HPDE6-E6E7 (cell line): ENCODE measurements around the gene DAND5.
"Not testable (repeated sequence)": the region's sequence is repeated elsewhere in the genome, so short reads cannot be mapped to it uniquely, and the experiment has no call there.

ENCODE experiments used
- DNase-seq: peaks from one replicate; pipeline ENCODE4 v3.0.0; 2011; ENCODE audit warnings: missing footprints; ENCODE audit errors: extremely low spot score

DAND5 gene

DNA sequence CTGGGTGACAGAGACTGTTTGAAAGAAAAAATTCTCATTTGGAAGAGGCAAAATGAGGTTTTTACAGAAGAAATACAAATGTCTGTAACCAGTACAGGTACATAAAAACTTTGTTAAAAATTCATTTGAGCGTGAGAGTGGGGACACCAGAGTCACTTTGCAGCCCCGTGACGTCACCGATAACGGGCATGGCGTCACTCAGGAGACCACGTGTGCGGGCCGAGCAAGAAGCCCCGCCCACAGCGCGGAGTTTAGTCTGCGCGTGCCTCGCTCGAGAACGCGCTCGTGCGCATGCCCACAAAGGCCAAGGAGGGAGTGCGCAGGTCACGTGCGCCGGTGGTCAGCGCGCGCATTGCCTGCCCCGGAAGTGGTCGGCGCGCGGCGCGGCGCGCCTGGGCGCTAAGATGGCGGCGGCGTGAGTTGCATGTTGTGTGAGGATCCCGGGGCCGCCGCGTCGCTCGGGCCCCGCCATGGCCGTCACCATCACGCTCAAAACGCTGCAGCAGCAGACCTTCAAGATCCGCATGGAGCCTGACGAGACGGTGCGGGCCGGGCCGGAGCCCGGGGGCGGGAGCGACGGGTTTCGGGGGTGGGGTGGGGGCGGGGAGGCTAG lies 23.8 kb upstream of the DAND5 start, which contains the start of gene RAD23A:
RAD23A (plus strand) TSS at position 384 of the 613 bp plus-strand sequence; CDS start at position 471, 87 bp downstream.
- DNase-seq: peak; percentile 83

DNA sequence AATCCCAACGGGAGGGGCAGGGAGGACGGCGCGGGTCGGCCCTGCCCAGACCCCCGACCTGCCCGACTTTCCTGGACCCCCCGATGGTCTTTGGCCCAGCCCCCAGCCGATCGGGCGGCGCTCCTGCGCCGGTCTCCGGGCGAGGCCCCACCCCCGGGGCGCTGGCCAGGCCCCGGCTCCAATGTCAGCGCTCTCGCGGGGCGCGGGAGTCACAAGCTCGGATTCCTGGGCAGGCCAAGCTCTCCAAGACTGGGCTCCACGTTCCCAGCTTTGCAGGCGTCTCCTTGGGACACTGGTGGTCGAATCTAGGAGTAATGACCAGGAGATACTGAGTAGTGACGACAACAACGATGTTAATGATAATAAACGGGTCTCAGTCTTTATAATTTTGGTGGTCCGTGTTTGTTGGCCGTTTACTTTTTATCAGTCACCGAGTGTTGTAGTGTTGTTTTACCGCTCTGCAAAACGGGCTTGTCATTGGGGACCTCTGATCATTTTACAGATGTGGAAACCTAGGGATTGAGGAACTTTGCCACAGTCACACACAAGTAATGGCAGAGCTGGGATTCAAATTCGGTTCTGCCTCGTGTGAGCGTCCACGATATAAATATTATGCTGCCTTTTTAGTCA lies 23.2 kb upstream of the DAND5 start:
- peak; percentile 80 for DNase-seq

DNA sequence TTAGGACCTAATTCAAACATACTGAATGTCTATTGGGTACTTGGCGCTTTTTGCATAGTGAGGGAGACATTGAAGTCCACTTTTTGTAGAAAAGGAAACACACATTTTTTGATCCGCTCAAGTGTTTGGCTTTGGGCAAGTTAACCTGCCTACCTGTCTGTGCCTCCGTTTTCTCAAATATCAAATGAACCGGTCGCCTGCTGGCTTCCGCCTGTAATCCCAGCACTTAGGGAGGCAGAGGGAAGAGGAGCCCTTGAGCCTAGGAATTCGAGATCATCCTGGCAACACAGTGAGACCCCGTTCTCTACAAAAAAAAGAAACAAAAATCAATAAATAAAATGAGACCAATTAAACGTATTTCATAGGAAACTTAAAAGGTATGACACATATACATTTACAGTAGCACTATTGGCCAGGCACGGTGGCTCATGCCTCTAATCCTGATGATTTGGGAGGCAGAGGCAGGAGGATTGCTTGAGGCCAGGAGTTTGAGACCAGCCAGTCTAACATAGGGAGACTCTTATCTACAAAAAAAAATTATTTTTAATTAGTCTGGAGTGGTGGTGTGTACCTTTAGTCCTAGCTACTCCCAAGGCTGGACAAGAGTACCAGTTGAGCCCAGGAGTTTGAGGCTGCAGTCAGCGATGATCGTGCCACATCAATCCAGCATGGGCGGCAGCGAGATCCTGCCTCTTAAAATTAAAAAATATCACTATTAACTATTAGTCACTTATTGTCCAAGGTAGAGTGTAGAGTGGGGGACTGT lies 22.5 kb upstream of the DAND5 start:
- no peak for DNase-seq

DNA sequence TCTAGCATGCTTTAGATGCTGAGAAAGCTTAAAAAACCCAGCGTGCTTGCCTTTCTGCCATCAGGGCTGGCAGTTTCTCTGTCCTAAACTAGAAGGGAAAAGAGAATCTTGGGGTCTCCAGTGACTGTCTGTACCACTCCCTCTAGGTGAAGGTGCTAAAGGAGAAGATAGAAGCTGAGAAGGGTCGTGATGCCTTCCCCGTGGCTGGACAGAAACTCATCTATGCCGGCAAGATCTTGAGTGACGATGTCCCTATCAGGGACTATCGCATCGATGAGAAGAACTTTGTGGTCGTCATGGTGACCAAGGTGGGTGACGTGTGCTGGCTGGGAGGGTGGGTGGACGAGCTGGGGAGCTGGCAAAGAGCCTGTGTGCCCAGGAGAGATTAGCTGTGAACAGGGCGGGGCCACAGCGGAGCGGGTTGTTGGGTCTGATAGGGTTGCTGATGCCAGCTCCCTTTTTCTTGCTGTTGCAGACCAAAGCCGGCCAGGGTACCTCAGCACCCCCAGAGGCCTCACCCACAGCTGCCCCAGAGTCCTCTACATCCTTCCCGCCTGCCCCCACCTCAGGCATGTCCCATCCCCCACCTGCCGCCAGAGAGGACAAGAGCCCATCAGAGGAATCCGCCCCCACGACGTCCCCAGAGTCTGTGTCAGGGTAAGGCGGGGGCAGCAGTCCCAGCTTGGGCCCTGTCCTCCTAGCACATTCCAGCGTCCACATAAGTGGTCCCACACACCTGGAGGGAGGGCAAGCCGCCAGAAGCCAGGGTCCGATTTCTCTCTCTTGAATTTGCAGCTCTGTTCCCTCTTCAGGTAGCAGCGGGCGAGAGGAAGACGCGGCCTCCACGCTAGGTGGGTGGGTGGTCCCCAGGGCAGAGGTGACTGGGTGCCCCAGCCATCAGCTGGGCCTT lies 21.4 kb upstream of the DAND5 start:
- DNase-seq: no peak

DNA sequence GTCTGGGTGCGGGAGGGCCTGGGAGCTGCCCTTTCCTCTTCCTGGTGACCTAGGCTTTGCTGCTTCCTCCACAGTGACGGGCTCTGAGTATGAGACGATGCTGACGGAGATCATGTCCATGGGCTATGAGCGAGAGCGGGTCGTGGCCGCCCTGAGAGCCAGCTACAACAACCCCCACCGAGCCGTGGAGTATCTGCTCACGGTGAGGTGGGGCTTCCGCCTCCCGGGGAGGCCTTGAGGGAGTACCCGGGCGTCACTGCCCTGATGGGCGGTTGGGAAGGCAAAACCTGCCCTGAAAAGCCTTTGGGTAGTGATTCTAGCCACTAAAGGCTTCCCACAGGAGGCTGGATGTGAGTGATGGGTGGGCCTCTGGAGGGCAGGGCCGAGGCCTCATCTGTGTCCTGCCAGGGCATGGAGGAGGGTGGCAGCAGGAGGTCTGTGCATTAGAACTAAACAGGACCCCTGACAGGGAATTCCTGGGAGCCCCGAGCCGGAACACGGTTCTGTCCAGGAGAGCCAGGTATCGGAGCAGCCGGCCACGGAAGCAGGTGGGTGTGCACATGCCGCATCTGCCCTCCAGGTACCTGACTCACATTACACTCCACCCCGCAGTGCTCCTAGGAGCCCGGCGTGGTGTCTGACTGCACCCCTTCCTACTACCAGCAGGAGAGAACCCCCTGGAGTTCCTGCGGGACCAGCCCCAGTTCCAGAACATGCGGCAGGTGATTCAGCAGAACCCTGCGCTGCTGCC lies 20.6 kb upstream of the DAND5 start:
- no peak for DNase-seq

DNA sequence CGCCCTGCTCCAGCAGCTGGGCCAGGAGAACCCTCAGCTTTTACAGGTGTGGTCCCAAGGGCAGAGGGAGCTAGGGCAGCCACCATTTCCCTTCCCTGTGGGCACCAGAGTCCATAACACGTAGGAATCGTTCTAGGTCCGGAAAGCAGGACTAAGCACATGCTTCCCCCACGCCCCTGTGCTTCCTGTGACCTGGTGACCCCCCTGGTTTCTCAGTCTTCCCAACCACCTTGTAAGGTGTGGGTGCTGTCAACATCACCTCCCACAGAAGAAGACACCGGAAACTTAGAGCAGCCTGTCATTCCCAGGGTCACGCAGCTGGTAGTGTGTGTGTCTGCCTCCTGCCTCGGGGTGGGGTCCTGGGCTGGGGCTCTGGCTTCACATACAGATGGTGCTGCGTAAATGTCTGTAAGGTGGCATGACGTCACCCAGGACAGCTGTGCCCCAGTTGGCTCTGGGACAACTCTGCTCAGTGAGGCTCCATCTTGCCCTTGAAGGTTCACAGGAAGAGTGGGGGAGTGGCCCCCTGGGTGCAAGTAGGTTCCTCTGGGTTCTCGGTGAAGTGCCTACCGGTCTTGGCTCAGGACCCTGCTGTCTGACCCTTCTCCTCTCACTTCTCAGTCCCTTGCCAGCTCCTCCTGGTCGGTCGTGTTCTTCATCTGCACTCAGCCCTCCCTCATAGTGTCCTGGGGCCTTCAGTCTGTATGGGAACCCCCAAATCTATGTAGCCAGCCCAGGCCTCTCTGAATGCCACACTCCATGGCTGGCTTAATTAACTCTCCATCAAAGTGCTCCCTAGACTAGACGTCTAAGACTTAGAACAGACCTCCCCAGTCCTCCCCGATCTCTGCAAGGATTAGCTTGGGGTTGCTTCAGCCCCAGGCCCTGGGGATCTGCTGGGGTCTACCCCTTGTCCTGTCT lies 19.8 kb upstream of the DAND5 start:
- DNase-seq: no peak

DNA sequence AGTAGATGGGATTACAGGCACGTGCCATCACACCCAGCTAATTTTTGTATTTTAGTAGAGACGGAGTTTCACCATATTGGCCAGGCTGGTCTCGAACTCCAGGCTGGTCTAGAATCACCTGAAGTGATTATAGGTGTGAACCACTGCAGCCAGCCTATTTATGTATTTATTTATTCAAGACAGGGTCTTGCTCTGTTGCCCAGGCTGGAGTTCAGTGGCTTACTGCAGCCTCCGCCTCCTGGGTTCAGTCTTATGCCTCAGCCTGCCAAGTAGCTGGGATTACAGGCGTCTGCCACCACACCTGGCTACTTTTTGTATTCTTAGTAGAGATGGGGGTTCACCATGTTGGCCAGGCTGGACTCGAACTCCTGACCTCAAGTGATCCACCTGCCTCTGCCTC lies 17.3 kb upstream of the DAND5 start:
- DNase-seq: not testable (repeated sequence)

DNA sequence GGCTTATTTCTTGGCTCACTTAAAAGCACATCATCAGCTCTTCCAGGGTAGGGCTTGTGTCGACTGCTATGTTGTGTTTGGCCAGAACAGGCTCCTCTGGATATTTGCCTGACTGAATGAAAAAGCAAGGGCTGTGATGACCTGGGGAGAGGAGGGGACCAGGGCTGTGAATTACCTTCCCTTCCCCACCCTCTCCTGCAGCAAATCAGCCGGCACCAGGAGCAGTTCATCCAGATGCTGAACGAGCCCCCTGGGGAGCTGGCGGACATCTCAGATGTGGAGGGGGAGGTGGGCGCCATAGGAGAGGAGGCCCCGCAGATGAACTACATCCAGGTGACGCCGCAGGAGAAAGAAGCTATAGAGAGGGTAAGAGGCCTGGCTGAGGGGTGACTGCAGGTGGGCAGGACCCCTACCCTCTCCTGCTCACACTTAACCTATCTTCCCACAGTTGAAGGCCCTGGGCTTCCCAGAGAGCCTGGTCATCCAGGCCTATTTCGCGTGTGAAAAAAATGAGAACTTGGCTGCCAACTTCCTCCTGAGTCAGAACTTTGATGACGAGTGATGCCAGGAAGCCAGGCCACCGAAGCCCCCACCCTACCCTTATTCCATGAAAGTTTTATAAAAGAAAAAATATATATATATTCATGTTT lies 16.8 kb upstream of the DAND5 start:
- no peak for DNase-seq

DNA sequence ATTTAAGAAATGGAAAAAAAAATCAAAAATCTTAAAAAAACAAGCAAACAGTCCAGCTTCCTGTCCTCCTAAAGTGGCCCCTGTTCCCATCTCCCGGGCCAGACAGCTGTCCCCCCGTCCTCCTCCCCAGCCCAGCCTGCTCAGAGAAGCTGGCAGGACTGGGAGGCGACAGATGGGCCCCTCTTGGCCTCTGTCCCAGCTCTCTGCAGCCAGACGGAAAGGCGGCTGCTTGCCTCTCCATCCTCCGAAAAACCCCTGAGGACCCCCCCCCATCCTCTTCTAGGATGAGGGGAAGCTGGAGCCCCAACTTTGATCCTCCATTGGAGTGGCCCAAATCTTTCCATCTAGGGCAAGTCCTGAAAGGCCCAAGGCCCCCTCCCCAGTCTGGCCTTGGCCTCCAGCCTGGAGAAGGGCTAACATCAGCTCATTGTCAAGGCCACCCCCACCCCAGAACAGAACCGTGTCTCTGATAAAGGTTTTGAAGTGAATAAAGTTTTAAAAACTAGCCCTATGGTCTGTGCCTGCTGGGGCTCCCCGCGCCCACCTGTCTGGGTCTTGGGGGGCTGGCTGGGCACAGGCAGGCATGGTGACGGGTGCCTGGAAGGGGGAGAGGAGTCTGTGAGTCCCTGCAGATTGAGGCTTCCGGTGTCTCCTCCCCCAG lies 16.1 kb upstream of the DAND5 start:
- DNase-seq: no peak

DNA sequence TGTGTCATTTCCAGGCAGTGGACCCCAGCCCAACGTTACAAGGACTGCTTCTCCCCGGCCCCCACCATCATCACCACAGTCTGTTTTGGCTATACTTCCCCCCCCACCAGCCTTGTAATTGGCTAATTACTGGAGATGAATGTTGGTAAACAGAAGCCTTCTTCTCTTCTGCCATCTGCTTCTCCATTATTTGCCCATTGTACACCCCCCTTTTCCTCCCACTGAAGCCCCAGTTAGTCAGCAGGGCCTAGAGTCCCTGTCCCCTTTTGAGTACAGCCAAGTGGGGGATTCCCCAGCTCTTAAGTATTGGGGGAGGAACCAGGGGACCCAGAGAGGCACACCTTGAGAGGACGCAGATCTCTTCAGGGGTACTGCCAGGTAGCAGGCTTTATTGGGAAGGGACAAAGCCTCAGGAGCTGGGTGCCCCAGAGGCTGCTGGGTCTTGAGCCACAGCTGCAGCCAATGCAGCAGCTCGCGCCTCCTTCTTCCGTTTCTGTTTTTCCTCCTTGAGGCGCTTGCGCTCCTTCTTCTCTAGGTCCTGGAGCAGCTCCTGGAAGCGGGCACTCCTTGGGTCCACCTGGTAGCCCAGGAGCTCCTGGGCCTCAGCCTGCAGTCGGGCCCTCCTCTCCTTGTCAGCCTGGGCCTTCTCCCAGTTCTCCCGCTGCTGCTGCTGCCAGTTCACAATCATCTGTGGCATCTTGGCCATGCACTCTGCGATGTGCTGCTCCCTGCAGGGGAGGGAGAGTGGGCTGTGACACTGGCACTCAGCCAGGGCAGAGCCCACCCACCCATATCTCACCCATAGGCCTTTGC lies 15.4 kb upstream of the DAND5 start:
- no peak for DNase-seq

DNA sequence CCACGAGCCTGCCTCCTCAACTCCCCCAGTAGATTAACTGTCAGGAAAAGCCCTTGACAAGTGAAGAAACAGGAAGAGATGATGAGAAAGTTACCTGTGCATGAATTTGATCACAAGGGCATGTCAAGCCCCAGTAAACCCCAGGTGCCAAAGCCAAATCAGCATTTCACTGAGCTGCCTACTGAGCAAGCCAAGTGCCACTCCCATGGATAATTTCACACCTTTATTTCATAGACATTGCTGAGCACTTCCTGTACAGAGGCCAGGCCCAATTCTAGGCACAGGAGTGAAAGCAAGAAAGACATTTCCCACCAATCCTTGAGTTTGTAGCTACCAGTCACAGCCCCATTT lies 14.8 kb upstream of the DAND5 start:
- no peak for DNase-seq

DNA sequence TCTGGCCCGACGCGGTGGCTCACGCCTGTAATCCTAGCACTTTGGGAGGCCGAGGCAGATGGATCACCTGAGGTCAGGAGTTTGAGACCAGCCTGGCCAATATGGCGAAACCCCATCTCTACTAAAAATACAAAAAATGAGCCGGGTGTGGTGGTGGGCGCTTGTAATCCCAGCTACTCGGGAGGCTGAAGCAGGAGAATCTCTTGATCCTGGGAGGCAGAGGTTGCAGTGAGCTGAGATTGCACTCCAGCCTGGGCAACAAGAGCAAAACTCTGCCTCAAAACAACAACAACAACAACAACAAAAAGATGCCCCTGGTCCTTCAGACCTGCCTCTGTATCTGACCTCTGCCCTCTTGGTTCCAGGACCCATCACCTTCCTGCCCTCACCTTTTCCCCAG lies 13.8 kb upstream of the DAND5 start:
- not testable (repeated sequence) for DNase-seq

DNA sequence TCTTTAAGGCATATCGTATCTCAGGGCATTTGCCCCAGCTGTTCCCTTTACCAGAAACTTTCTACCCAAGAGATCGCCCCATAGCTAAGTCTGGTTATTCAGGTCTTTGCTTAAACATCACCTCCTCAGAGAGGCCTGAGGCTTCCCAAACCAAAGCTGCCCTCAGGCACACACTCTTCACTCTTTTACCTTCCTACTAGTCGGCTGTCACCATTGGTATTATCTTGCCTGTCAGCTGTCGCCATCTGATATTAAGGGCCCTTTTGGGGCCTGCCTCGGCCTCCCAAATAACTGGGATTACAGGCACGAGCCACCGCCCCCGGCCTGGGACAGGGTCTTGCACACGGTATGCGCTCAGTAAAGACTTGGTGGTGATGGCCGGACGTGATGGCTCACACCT lies 13.4 kb upstream of the DAND5 start:
- no peak for DNase-seq

DNA sequence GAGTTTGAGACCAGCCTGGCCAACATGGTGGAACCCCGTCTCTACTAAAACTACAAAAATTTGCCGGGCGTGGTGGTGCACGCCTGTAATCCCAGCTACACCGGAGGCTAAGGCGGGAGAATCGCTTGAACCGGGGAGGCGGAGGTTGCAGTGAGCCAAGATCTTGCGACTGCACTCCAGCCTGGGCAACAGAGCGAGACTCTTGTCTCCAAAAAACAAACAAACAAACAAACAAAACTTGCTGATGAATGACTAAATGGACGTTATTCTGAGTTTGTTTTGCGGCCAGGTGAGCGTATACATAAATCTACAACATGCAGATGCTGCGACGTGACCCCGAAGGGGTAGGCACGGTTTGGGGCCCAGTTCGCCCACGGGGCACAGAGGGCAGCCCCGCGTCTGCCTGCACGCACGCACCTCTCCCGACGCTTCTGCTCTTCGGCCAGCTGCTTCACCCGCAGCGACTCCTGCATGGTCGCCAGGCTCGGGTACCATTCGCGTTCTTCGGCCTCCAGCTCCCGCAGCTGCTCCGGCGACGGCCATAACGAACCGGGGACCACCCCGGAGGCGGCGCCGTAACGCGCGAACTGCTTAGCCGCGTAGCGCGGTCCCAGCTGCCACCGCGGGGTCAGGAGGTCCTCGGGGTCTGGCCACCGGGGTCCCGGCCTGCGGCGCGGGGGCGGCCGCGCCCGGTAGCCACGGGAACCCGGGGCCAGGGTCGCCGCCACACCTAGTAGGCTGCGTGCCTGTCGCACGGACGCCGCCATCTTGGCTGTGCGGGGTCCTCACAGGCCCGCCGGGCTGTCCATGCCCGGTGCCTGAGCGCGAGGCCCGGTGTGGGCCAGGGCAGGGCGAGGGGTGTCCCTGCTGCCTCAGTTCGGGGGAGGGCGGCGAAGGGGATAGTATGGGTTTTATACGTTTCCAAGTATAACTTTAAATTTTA lies 12.7 kb upstream of the DAND5 start, which contains the start of gene GADD45GIP1:
GADD45GIP1 (minus strand) TSS at position 778 of the 943 bp plus-strand sequence; CDS start at position 767, 11 bp downstream.
- peak; percentile 66 for DNase-seq

DNA sequence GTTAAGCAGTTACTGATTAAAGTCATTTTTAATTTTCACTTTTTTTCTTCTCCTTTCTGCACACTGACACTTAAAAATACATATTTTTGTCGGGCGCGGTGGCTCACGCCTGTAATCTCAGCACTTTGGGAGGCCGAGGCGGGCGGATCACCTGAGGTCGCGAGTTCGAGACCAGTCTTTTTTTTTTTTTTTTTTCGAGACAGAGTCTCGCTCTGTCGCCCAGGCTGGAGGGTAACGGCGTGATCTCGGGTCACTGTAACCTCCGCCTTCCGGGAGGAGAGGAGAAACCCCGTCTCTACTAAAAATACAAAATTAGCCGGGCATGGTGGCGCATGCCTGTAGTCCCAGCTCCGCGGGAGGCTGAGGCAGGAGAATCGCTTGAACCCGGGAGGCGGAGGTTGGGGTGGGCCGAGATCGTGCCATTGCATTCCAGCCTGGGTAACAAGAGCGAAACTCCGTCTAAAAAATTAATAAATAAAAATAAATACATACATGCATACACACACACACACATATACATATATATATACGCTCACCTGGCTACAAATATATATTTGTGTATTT lies 11.9 kb upstream of the DAND5 start:
- not testable (repeated sequence) for DNase-seq

DNA sequence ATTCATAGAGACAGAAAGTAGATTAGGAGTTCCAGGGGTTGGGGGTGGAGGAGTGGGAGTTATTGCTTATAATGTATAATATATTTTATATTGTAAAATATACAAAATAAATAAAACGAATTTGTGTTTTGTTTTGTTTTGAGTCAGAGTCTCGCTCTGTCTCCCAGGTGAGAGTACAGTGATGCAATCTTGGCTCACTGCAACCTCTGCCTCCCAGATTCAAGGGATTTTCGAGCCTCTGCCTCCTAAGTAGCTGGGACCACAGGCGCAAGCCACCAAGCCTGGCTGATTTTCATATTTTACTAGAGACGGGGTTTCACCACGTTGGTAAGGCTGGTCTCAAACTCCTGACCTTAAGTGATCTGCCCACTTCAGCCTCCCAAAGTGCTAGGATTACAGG lies 9.9 kb upstream of the DAND5 start:
- no peak for DNase-seq
